Mononuclear cell (primary cell): ENCODE measurements around the gene C20orf204. TPM values are rescaled to one million over a fixed set of nuclear protein-coding genes. Genes with fewer than 3 reads are reported as not detected.
"Not testable (repeated sequence)": the region's sequence is repeated elsewhere in the genome, so short reads cannot be mapped to it uniquely, and the experiment has no call there.

Experiments used
- H3K27me3 ChIP-seq: 2 replicates; pipeline ENCODE4 v1.6.0; 2011; ENCODE audit warnings: low read length, control low read depth; ENCODE audit not compliant: insufficient read depth
- H3K4me1 ChIP-seq: 2 replicates; pipeline ENCODE4 v1.5.1; 2011; ENCODE audit warnings: mild to moderate bottlenecking, low read length, control low read depth; ENCODE audit not compliant: insufficient read depth
- H3K4me3 ChIP-seq: 2 replicates; pipeline ENCODE4 v1.5.1; 2011; ENCODE audit warnings: mild to moderate bottlenecking, low read length, moderate library complexity
- H3K9me3 ChIP-seq: 2 replicates; pipeline ENCODE4 v1.5.1; 2011; ENCODE audit warnings: low read depth, mild to moderate bottlenecking, control low read depth, low read length
- total RNA-seq: library from RNA; depleted of rRNA; stranded (reverse); fragments of >200 nt; gene quantifications from one replicate; pipeline ENCODE4 v1.2.3, GENCODE V29; 2012

Gene C20orf204
- total RNA-seq, 1 donor = 2.9 TPM

DNA sequence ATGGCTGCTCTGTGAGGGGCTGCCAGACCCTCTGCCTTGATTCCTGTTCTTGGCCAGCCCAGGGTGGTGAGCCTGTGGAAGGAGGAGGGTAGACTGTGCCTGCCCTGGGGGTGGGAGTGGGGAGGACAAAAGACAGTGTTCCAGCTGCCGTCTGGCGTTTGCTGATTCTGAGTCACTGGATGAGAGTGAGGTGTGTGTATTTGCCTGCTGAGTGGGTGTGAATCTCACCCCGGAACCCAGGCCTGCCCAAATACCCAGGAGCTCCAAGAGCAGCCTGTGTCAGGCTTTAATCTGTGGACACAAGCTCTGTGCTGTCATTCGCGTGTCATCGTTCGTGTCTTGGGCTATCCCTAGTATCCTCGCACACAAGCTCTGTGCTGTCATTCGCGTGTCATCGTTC lies 50.8 kb downstream of the C20orf204 start:
- H3K27me3 ChIP-seq = peaks cover 18% of the 10 kb centered on the region
- H3K4me1 ChIP-seq = peaks cover 30% of the 10 kb centered on the region
- H3K4me3 ChIP-seq = no peak overlapping the region
- H3K9me3 ChIP-seq = no peaks in the 10 kb centered on the region

- H3K9me3 ChIP-seq, H3K4me3 ChIP-seq: not testable (repeated sequence)
- Histone ChIP-seq H3K27me3 (peaks cover 18% of the 10 kb centered on the region), H3K4me1 (peaks cover 24% of the 10 kb centered on the region)
These were observed 51.3 kb downstream of the C20orf204 start for GRCh38 chr20:64087226-64087825.

DNA sequence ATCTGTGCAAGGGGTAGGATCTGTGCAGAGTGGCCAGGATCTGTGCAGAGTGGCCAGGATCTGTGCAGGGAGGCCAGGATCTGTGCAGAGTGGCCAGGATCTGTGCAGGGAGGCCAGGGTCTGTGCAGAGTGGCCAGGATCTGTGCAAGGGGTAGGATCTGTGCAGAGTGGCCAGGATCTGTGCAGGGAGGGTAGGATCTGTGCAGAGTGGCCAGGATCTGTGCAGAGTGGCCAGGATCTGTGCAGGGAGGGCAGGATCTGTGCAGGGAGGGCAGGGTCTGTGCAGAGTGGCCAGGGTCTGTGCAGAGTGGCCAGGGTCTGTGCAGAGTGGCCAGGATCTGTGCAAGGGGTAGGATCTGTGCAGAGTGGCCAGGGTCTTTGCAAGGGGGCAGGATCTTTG lies 52.6 kb downstream of the C20orf204 start:
- Histone ChIP-seq H3K27me3 (peaks cover 18% of the 10 kb centered on the region), H3K4me1 (peaks cover 13% of the 10 kb centered on the region)
- not testable (repeated sequence) for H3K9me3 ChIP-seq, H3K4me3 ChIP-seq

Other genes with a start within 250 kb of the C20orf204 start
- 2.1 TPM for gene ZBTB46, start 204.9 kb upstream of the C20orf204 start, total RNA-seq
- gene ABHD16B, start 174.7 kb upstream of the C20orf204 start, total RNA-seq = not detected
- gene TPD52L2, start 170.9 kb upstream of the C20orf204 start, total RNA-seq = 54.8 TPM
- gene DNAJC5, start 141.1 kb upstream of the C20orf204 start, total RNA-seq = 26.0 TPM
- 16.9 TPM for gene UCKL1, start 79.8 kb upstream of the C20orf204 start, total RNA-seq
- 5.5 TPM for gene ZNF512B, start 66.3 kb upstream of the C20orf204 start, total RNA-seq
- 2.3 TPM for gene SAMD10, start 56.5 kb upstream of the C20orf204 start, total RNA-seq
- 36.6 TPM for gene PRPF6, start 55.0 kb upstream of the C20orf204 start, total RNA-seq
- gene SOX18, start 13.5 kb downstream of the C20orf204 start, total RNA-seq = not detected
- gene TCEA2, start 27.0 kb downstream of the C20orf204 start, total RNA-seq = 6.0 TPM
- 33.6 TPM for gene RGS19, start 43.3 kb downstream of the C20orf204 start, total RNA-seq
- 1.3 TPM for gene OPRL1, start 43.9 kb downstream of the C20orf204 start, total RNA-seq
- gene LKAAEAR1, start 48.2 kb downstream of the C20orf204 start, total RNA-seq = 0.42 TPM
- gene NPBWR2, start 71.4 kb downstream of the C20orf204 start, total RNA-seq = not detected
- gene MYT1, start 128.3 kb downstream of the C20orf204 start, total RNA-seq = not detected
- gene PCMTD2, start 219.6 kb downstream of the C20orf204 start, total RNA-seq = 57.8 TPM